Measurements from ENCODE around the gene CDR2L. TPM values are rescaled to one million over a fixed set of nuclear protein-coding genes. Genes with fewer than 3 reads are reported as not detected.

CDR2L gene
- total and polyA plus RNA-seq, 7 donors: 2.4 to 16.9 (median 9.3) TPM

GRCh38 chr17:75006653-75007052 is 19.2 kb downstream of the CDR2L start:
- H3K27me3 ChIP-seq: no peaks in the 10 kb centered on the region
- H3K4me1 ChIP-seq: peaks cover 0 to 17% (median 13%) of the 10 kb centered on the region in 4 donors
- no peaks in the 10 kb centered on the region for H3K9me3 ChIP-seq
- peaks cover 13 to 36% (median 21%) of the 10 kb centered on the region in 4 donors for H3K36me3 ChIP-seq
- no peak for DNase-seq
- H3K4me3 ChIP-seq: no peak overlapping the region
- H3K27ac ChIP-seq: no peak overlapping the region
- intact Hi-C loops (cut with DNase I): no loop called here
- WGBS, 2 donors: 90 to 93% methylated on average over 5 of the region's 5 CpGs
- no peak for TF ChIP-seq POLR2AphosphoS5 (IDR thresholded peaks at IDR 0.05)
- no peak for TF ChIP-seq POLR2A (IDR thresholded peaks at IDR 0.05)
- TF ChIP-seq, protein P1, sequence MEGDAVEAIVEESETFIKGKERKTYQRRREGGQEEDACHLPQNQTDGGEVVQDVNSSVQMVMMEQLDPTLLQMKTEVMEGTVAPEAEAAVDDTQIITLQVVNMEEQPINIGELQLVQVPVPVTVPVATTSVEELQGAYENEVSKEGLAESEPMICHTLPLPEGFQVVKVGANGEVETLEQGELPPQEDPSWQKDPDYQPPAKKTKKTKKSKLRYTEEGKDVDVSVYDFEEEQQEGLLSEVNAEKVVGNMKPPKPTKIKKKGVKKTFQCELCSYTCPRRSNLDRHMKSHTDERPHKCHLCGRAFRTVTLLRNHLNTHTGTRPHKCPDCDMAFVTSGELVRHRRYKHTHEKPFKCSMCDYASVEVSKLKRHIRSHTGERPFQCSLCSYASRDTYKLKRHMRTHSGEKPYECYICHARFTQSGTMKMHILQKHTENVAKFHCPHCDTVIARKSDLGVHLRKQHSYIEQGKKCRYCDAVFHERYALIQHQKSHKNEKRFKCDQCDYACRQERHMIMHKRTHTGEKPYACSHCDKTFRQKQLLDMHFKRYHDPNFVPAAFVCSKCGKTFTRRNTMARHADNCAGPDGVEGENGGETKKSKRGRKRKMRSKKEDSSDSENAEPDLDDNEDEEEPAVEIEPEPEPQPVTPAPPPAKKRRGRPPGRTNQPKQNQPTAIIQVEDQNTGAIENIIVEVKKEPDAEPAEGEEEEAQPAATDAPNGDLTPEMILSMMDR (IDR thresholded peaks at IDR 0.05): no peak

DNA sequence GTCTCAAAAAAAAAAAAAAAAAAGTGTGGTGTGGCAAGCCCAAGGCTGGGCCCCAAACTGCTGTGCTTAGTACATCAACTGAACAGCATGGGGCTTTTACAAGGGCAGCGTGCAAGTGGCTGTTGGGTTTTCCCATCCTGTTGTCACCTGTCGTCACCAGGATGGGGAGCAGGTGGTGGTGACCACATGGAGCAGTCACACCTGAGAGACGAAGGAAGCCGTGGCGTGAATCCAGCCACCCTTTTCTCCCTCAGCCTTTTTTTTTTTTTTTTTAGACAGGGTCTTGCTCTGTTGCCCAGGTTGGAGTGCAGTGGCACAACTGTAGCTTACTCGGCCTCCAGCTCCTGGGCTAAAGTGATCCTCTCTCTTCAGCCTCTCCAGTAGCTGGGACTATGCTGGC is 20.9 kb downstream of the CDR2L start:
- H3K27me3 ChIP-seq: no peaks in the 10 kb centered on the region
- H3K4me3 ChIP-seq: no peak overlapping the region
- H3K36me3 ChIP-seq: peaks cover 0 to 19% (median 8%) of the 10 kb centered on the region in 4 donors
- H3K9me3 ChIP-seq: no peaks in the 10 kb centered on the region
- peaks cover 0 to 28% (median 24%) of the 10 kb centered on the region in 4 donors for H3K4me1 ChIP-seq
- no peak for DNase-seq
- 39 to 75% methylated on average over 6 of the region's 6 CpGs for WGBS, 2 donors
- intact Hi-C loops (cut with DNase I): no loop called here
- TF ChIP-seq POLR2AphosphoS5 (IDR thresholded peaks at IDR 0.05) (no peak), EP300 (IDR thresholded peaks at IDR 0.05) (no peak), POLR2A (IDR thresholded peaks at IDR 0.05) (no peak)
- TF ChIP-seq, protein P1 (IDR thresholded peaks at IDR 0.05): no peak
- H3K27ac ChIP-seq: no peak overlapping the region

DNA sequence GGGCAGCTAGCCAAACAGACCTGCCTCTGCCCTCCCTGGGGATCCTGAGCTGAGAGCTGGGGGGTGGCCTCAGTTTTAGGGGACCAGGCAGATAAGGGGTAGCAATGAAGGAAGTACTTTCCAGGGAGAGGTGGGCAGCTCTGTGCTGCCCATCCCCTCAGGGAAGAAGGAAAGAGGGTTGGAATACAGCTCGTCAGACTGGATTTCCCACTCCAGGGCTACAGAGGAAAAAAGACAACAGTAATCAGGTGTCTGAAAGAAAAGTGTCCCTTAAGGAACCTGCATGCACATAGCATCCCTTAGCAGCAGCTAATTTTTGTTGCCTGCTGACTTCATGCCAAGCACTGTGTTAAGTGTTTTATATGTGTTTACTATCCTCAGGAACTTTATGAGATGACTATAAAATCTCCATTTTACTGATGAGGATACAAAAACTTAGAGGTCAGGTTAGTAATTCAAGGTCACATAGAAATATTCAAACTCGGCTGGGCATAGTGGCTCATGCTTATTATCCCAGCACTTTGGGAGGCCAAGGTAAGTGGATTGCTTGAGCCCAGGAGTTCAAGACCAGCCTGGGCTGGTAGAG is 21.8 kb downstream of the CDR2L start:
- no peaks in the 10 kb centered on the region for H3K9me3 ChIP-seq
- peak overlapping the region in 2 of 4 donors; percentile 5 to 12 for H3K27ac ChIP-seq
- H3K4me3 ChIP-seq: no peak overlapping the region
- TF ChIP-seq EP300 (IDR thresholded peaks at IDR 0.05) (no peak), POLR2AphosphoS5 (IDR thresholded peaks at IDR 0.05) (peak in 1 of 4 donors; percentile 22), POLR2A (IDR thresholded peaks at IDR 0.05) (no peak)
- TF ChIP-seq, protein P1 (IDR thresholded peaks at IDR 0.05): no peak
- intact Hi-C loops (cut with DNase I): no loop called here
- H3K36me3 ChIP-seq: peaks cover 0 to 10% (median 2%) of the 10 kb centered on the region in 4 donors
- no peak for DNase-seq
- no peaks in the 10 kb centered on the region for H3K27me3 ChIP-seq
- H3K4me1 ChIP-seq: peaks cover 0 to 34% (median 29%) of the 10 kb centered on the region in 4 donors
- WGBS, 2 donors: 11 to 63% methylated on average over 2 of the region's 2 CpGs

DNA sequence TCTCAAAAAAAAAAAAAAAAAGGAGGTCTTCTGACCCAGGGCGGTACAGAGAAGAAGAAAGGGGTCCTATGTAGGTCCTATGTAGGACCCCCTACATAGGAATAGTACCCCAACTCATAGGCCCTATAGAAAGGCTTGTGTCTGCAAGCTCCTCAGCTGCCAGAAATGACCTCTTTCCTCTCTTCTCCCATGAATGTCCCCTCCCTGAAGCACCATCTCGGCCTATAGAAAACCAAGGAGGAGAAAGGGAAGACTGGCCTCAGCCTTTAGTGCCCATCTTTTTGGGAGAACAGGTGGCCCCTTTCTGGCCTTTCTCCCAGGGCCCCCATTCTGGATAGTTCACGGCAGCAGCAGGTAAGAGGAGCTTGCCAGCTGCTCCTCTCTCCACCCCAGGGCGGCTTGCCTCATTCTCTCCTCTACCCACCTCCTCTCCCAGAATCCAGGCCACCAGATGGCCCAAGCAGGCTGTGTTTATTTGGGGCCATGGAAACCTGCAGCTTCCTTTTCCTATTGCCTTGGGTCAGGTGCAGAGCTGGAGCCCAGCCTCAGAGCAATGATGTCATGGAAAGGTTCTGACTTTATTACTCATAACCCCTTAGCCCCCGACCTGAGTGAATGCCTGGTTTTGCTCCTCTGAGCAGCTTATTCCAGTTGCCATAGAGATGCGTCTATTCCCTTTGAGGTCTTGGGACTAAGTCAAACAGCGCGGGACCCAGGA is 23.4 kb downstream of the CDR2L start:
- peak overlapping the region; percentile 93 to 99 (median 96) for H3K27ac ChIP-seq

More for the DNA sequence above, 23.4 kb downstream of the CDR2L start:
- peaks cover 0 to 34% (median 29%) of the 10 kb centered on the region in 4 donors for H3K4me1 ChIP-seq
- H3K36me3 ChIP-seq: no peaks in the 10 kb centered on the region
- peak overlapping the region in 2 of 4 donors; percentile 76 to 80 for H3K4me3 ChIP-seq
- intact Hi-C loops (cut with DNase I): no loop called here
- WGBS, 2 donors: 56 to 71% methylated on average over 8 of the region's 8 CpGs
- peak; percentile 90 for DNase-seq
- peak; percentile 23 to 79 (median 46) for TF ChIP-seq POLR2AphosphoS5 (IDR thresholded peaks at IDR 0.05)
- TF ChIP-seq, protein P1 (IDR thresholded peaks at IDR 0.05): no peak
- TF ChIP-seq EP300 (IDR thresholded peaks at IDR 0.05): peak; percentile 27 to 85 (median 81)
- TF ChIP-seq POLR2A (IDR thresholded peaks at IDR 0.05): no peak
- no peaks in the 10 kb centered on the region for H3K9me3 ChIP-seq
- H3K27me3 ChIP-seq: no peaks in the 10 kb centered on the region
